ENCODE data around the gene DMRT3.

The DMRT3 gene

GRCh38 chr9:970151-970996 lies 6.1 kb upstream of the DMRT3 start:
- DNase-seq: no peak

GRCh38 chr9:971901-972500 lies 4.5 kb upstream of the DMRT3 start:
- DNase-seq: no peak

GRCh38 chr9:972501-973294 lies 3.8 kb upstream of the DMRT3 start:
- no peak for DNase-seq

GRCh38 chr9:973295-973834 lies 3.1 kb upstream of the DMRT3 start:
- no peak for DNase-seq

- no peak for DNase-seq
Observed at GRCh38 chr9:974031-974995, 2.1 kb upstream of the DMRT3 start.

GRCh38 chr9:974996-975739 lies 1.3 kb upstream of the DMRT3 start:
- DNase-seq: no peak

GRCh38 chr9:975740-976257 lies 656 bp upstream of the DMRT3 start:
- DNase-seq: no peak

- no peak for DNase-seq
Observed at GRCh38 chr9:976943-977837, 735 bp downstream of the DMRT3 start.

- DNase-seq: no peak
Observed at GRCh38 chr9:977838-978830, 1.7 kb downstream of the DMRT3 start.

- no peak for DNase-seq
Observed at GRCh38 chr9:979983-980382, 3.5 kb downstream of the DMRT3 start.

GRCh38 chr9:980640-981039 lies 4.2 kb downstream of the DMRT3 start:
- no peak for DNase-seq

GRCh38 chr9:981491-981898 lies 5.0 kb downstream of the DMRT3 start:
- DNase-seq: no peak

GRCh38 chr9:982394-983230 lies 6.2 kb downstream of the DMRT3 start:
- DNase-seq: no peak

GRCh38 chr9:994005-994404 lies 17.6 kb downstream of the DMRT3 start:
- DNase-seq: no peak

- DNase-seq: no peak
Observed at GRCh38 chr9:995192-995591, 18.7 kb downstream of the DMRT3 start.

GRCh38 chr9:995781-996180 lies 19.3 kb downstream of the DMRT3 start:
- DNase-seq: no peak

Measured in nucleus accumbens (tissue), 56 donors.